Endodermal cell (in vitro differentiated cells): ENCODE measurements around the gene RAD23B. TPM values are rescaled to one million over a fixed set of nuclear protein-coding genes. Genes with fewer than 3 reads are reported as not detected.

Experiments
- DNase-seq: peaks from one replicate; pipeline ENCODE4 v3.0.0-alpha.2; 2017
- H3K27ac ChIP-seq: 2 replicates; pipeline ENCODE4 v1.5.1; 2013; ENCODE audit warnings: mild to moderate bottlenecking, low read depth, low read length, moderate library complexity
- H3K27me3 ChIP-seq: 2 replicates; pipeline ENCODE4 v1.6.1; 2013; ENCODE audit warnings: mild to moderate bottlenecking, low read length, moderate library complexity; ENCODE audit not compliant: insufficient read depth, control insufficient read depth, poor library complexity, severe bottlenecking
- H3K36me3 ChIP-seq: 2 replicates; pipeline ENCODE4 v1.7.0; 2013; ENCODE audit warnings: mild to moderate bottlenecking, low read length, moderate library complexity; ENCODE audit not compliant: control insufficient read depth, insufficient read depth
- H3K4me1 ChIP-seq: one replicate; pipeline ENCODE4 v1.7.0; 2013; ENCODE audit warnings: low read length; ENCODE audit not compliant: control insufficient read depth, insufficient read depth
- H3K4me3 ChIP-seq: 2 replicates; pipeline ENCODE4 v1.5.1; 2013; ENCODE audit warnings: mild to moderate bottlenecking, low read length, moderate library complexity
- H3K9ac ChIP-seq: 2 replicates; pipeline ENCODE4 v1.6.1; 2013; ENCODE audit warnings: mild to moderate bottlenecking, low read length, moderate library complexity; ENCODE audit not compliant: poor library complexity, severe bottlenecking; ENCODE audit errors: extremely low read depth
- H3K9me3 ChIP-seq: 2 replicates; pipeline ENCODE4 v1.6.1; 2013; ENCODE audit warnings: mild to moderate bottlenecking, low read length, moderate library complexity; ENCODE audit not compliant: control insufficient read depth
- H3K27ac Mint-ChIP-seq: 2 replicates; pipeline ENCODE4 v1.8.0; 2020; ENCODE audit warnings: mixed read lengths
- H3K27me3 Mint-ChIP-seq: 2 replicates; pipeline ENCODE4 v1.8.0; 2021; ENCODE audit warnings: mild to moderate bottlenecking, mixed read lengths; ENCODE audit not compliant: insufficient read depth
- H3K36me3 Mint-ChIP-seq: 2 replicates; pipeline ENCODE4 v1.8.0; 2020; ENCODE audit warnings: low read depth, mixed read lengths
- H3K4me1 Mint-ChIP-seq: 2 replicates; pipeline ENCODE4 v1.8.0; 2020; ENCODE audit warnings: mixed read lengths
- H3K4me3 Mint-ChIP-seq: 2 replicates; pipeline ENCODE4 v1.8.0; 2020; ENCODE audit warnings: mild to moderate bottlenecking, moderate library complexity, mixed read lengths
- H3K9me3 Mint-ChIP-seq: 2 replicates; pipeline ENCODE4 v1.8.0; 2020; ENCODE audit warnings: mild to moderate bottlenecking, mixed read lengths
- WGBS, 2 experiments: methylation state at CpG; one replicate each; pipeline versions ENCODE4 v1.1.5 to v1.1.7; 2013; ENCODE audit warnings: missing lambda C conversion rate in 2 of 2, mixed read lengths in 1 of 2; ENCODE audit not compliant: insufficient coverage in 1 of 2, insufficient read length in 1 of 2; 5-methylcytosine and 5-hydroxymethylcytosine counted together
- total RNA-seq, 2 donors: library from RNA; stranded (reverse); fragmentation: NEBNext Ultra II Directional in 1 of 2; extraction: Animal tissue kit (Norgen Biotek cat#: 25700) in 1 of 2; gene quantifications; 2 replicates in 1 of 2; 3 replicates in 1 of 2; pipeline ENCODE4 v1.2.1, GENCODE V29; 2021
- TF ChIP-seq, protein P1 (sequence below): fragments of 200-600 bp; sonication (generic); conservative IDR thresholded peaks from 2 replicates; pipeline ENCODE4 v1.5.0; 2021; ENCODE audit warnings: antibody characterized with exemption, mild to moderate bottlenecking

RAD23B gene
- total RNA-seq, 2 donors from 2014 or later, result 154 to 167 TPM

DNA sequence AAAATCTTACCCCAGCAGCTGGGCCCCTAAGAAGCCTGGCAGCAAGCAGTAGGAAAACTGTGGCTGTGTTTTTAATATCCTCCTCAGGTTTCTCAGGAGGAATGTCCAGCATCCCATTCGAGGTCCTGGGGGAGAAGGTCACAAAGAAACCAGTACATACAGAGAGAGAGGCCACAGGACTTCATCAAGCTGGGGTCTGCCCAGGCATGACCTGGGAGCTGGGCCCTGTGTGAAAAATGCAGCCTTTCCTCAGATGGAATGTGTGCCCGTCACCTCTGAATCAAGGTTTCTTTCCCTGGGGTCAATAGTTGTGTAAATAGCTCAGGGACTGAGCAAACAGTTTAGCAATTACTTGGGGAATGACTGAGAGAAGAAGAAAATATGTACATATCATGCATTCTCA is 33.9 kb upstream of the RAD23B start:
- DNase-seq, result peak; percentile 80
- Mint-ChIP-seq H3K27me3 (peaks cover 4% of the 10 kb centered on the region), H3K4me1 (peaks cover 15% of the 10 kb centered on the region), H3K4me3 (no peak overlapping the region), H3K9me3 (no peaks in the 10 kb centered on the region), H3K36me3 (no peaks in the 10 kb centered on the region), H3K27ac (peak overlapping the region; percentile 81)
- WGBS, 2 experiments, result 38 to 54% methylated on average over 1 to 2 of the region's 2 CpGs
- H3K4me3 ChIP-seq, result no peak overlapping the region
- peak overlapping the region; percentile 52 for H3K27ac ChIP-seq
- no peaks in the 10 kb centered on the region for H3K27me3 ChIP-seq
- H3K9me3 ChIP-seq, result no peaks in the 10 kb centered on the region
- TF ChIP-seq, protein P1, sequence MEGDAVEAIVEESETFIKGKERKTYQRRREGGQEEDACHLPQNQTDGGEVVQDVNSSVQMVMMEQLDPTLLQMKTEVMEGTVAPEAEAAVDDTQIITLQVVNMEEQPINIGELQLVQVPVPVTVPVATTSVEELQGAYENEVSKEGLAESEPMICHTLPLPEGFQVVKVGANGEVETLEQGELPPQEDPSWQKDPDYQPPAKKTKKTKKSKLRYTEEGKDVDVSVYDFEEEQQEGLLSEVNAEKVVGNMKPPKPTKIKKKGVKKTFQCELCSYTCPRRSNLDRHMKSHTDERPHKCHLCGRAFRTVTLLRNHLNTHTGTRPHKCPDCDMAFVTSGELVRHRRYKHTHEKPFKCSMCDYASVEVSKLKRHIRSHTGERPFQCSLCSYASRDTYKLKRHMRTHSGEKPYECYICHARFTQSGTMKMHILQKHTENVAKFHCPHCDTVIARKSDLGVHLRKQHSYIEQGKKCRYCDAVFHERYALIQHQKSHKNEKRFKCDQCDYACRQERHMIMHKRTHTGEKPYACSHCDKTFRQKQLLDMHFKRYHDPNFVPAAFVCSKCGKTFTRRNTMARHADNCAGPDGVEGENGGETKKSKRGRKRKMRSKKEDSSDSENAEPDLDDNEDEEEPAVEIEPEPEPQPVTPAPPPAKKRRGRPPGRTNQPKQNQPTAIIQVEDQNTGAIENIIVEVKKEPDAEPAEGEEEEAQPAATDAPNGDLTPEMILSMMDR, result no peak
- H3K9ac ChIP-seq, result peak overlapping the region; percentile 3
- H3K36me3 ChIP-seq, result no peaks in the 10 kb centered on the region
- H3K4me1 ChIP-seq, result peaks cover 4% of the 10 kb centered on the region

DNA sequence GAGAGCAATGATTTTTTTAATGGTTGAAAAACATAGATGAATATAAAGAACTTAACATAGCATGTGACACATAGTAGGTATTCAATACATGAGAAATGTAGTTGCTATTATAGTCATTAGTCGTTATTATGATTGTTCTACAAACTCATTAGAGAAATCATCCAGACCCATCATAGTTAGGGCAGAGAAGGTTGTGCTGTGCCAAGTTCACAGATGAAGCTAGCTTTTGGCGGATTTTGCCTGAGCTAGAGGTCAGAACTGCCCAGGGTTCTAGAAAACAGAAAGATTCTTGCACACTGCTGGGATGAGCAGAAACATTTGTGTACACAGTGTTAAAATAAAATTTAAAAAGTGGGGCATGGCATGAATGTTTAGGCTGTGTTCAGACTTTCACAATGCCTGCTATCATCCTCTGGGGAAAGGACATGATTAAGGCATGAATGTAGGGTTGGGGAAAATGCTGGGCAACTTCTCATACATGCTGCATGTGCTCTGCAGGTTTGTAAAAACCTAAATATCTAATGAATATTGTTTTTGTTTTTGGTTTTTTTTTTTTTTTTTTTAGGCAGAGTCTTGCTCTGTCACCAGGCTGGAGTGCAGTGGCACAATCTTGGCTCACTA is 33.3 kb upstream of the RAD23B start:
- TF ChIP-seq, protein P1, result no peak
- Histone ChIP-seq H3K4me1 (peaks cover 4% of the 10 kb centered on the region), H3K4me3 (no peak overlapping the region), H3K27ac (no peak overlapping the region), H3K27me3 (no peaks in the 10 kb centered on the region), H3K9ac (no peak overlapping the region), H3K9me3 (no peaks in the 10 kb centered on the region), H3K36me3 (no peaks in the 10 kb centered on the region)
- Mint-ChIP-seq H3K4me3 (no peak overlapping the region), H3K27me3 (peaks cover 4% of the 10 kb centered on the region), H3K27ac (no peak overlapping the region), H3K4me1 (peaks cover 15% of the 10 kb centered on the region), H3K9me3 (no peaks in the 10 kb centered on the region), H3K36me3 (no peaks in the 10 kb centered on the region)
- no peak for DNase-seq
- WGBS, 2 experiments, result 95 to 100% methylated on average over 1 to 2 of the region's 2 CpGs

DNA sequence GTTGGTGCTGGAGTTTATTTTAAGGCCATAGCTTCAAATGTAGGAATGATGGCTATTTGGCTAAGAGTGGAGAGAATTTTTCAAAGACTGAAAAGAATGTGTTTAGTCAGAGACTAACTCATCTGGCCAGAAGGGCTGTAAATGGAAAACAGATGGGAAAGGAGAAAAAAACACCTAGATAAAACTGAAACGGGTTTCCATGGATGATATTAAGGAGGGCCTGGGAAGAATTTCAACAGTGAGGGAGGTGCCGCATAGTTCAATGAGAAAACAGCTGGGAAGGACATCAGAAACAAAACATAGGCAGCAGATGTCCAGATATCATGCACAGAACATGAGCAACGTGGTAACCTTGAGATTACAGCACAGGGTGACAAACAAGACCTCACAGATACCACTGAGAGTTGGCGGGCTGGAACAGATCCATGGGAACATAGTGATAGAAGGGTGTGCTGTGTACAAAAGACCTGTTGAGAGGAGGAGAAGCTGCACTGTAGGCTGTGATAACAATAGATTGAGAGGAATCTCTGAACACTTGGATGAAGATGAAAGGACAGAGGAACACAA is 31.2 kb upstream of the RAD23B start:
- peaks cover 6% of the 10 kb centered on the region for H3K9me3 ChIP-seq
- 91 to 94% methylated on average over 4 of the region's 4 CpGs for WGBS, 2 experiments

More for the DNA sequence above, 31.2 kb upstream of the RAD23B start:
- H3K27ac ChIP-seq, result no peak overlapping the region
- no peak overlapping the region for H3K4me3 ChIP-seq
- Mint-ChIP-seq H3K27me3 (peaks cover 4% of the 10 kb centered on the region), H3K36me3 (no peaks in the 10 kb centered on the region), H3K4me3 (no peak overlapping the region), H3K4me1 (peaks cover 15% of the 10 kb centered on the region), H3K27ac (no peak overlapping the region), H3K9me3 (peaks cover 7% of the 10 kb centered on the region)
- DNase-seq, result no peak
- no peaks in the 10 kb centered on the region for H3K27me3 ChIP-seq
- no peak overlapping the region for H3K9ac ChIP-seq
- TF ChIP-seq, protein P1, result no peak
- no peaks in the 10 kb centered on the region for H3K36me3 ChIP-seq
- peaks cover 4% of the 10 kb centered on the region for H3K4me1 ChIP-seq
